IPS DF 6.9 (cell line): ENCODE data around the gene RABL3.
"Not testable (repeated sequence)": the region's sequence is repeated elsewhere in the genome, so short reads cannot be mapped to it uniquely, and the experiment has no call there.

Source experiments
- DNase-seq: peaks from one replicate; pipeline ENCODE4 v3.0.0-alpha.2; 2013; ENCODE audit warnings: low read depth, low spot score
- H3K27ac ChIP-seq: one replicate; pipeline ENCODE4 v1.5.1; 2013; ENCODE audit warnings: low read length, control low read depth
- H3K27me3 ChIP-seq: 2 replicates; pipeline ENCODE4 v1.6.1; 2013; ENCODE audit warnings: mild to moderate bottlenecking, low read length; ENCODE audit not compliant: control insufficient read depth, insufficient read depth
- H3K36me3 ChIP-seq: 2 replicates; pipeline ENCODE4 v1.6.1; 2013; ENCODE audit warnings: low read length; ENCODE audit not compliant: control insufficient read depth, insufficient read depth
- H3K4me1 ChIP-seq: 2 replicates; pipeline ENCODE4 v1.6.1; 2013; ENCODE audit warnings: low read length; ENCODE audit not compliant: control insufficient read depth, insufficient read depth
- H3K4me3 ChIP-seq: 2 replicates; pipeline ENCODE4 v1.5.1; 2013; ENCODE audit warnings: mild to moderate bottlenecking, low read length
- H3K9me3 ChIP-seq: 2 replicates; pipeline ENCODE4 v1.6.1; 2013; ENCODE audit warnings: low read length, inconsistent platforms; ENCODE audit not compliant: control insufficient read depth, insufficient read depth
- WGBS: extraction: QIAGEN DNeasy Blood & Tissue Kit; methylation state at CpG from one replicate; pipeline ENCODE4 v1.1.7; 2013; ENCODE audit warnings: mixed read lengths, missing lambda C conversion rate; ENCODE audit not compliant: insufficient read length, insufficient coverage; 5-methylcytosine and 5-hydroxymethylcytosine counted together

Gene RABL3, protein sequence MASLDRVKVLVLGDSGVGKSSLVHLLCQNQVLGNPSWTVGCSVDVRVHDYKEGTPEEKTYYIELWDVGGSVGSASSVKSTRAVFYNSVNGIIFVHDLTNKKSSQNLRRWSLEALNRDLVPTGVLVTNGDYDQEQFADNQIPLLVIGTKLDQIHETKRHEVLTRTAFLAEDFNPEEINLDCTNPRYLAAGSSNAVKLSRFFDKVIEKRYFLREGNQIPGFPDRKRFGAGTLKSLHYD

DNA sequence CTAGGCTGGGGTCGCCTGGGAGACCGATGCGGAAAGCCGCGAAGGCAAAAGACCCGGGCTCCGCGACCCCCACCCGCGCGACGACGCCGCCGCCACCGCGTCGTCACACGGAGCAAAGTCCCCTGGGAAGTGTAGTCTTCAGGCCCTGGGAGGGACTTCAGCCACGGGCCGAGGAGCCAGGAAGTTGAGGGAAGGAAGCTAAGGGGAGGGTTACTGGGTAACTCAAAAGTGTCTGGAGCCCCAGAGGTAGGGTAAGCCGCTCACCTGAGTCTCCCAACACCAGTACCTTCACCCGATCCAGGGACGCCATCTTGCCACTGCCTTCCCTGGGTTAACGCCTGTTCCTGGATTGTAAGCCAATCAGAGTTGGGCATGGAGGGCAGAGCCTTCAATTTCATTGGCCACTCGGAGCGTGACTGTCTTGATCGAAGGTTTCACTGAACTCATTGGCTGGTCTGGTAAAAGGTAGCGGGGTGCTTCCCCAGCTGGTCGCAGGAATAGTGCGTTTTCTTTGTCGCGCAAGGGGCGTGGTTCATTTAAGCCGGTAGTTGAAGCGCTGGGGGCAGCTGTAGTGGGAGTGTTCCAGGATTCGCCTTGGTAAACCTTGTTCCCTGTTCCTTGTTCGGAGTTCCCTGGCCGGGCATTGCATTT is at the start of gene RABL3, which contains the start of gene GTF2E1:
TSS of gene RABL3 (minus strand) at position 319 of the 651 bp plus-strand sequence. CDS start at position 310, 9 bp downstream.
TSS of gene GTF2E1 (plus strand) at position 547 of the 651 bp plus-strand sequence. CDS start 7,809 bp downstream, outside the sequence.
- Histone ChIP-seq H3K4me1 (0 out of 2 replicates have a peak, but pooled peaks cover 2% of the 10 kb centered on the region), H3K36me3 (no peaks in the 10 kb centered on the region), H3K27me3 (no peaks in the 10 kb centered on the region), H3K9me3 (0 out of 2 replicates have a peak, but pooled peaks cover 2% of the 10 kb centered on the region), H3K27ac (no peak within 1 kb of the TSS), H3K4me3 (peak within 1 kb of the TSS; percentile 88)
- no CpG with 5 or more reads among the region's 39 CpGs for WGBS
- peak; percentile 99 for DNase-seq

DNA sequence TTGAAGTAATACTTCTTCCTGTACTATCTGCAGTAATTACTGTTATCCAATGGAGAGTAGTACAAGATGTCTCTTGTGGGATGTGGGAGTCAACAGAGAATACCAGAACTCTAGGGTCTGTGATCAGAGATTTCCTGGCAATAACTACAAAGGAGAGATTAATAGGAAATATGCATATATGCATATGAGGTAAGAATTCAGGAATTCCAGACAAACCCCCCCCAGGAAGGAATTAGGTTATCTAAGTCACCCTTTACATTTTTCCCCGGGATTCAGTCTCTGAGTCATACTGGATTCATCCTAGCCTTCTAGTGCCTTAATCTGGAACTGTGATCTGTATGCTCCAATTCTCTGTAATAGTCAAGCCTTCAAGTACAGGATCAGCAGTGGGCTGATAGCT is 49.6 kb upstream of the RABL3 start:
- Histone ChIP-seq H3K27me3 (no peaks in the 10 kb centered on the region), H3K27ac (no peak overlapping the region), H3K36me3 (no peaks in the 10 kb centered on the region), H3K4me1 (no peaks in the 10 kb centered on the region), H3K4me3 (no peak overlapping the region), H3K9me3 (no peaks in the 10 kb centered on the region)
- no peak for DNase-seq
- no CpG with 5 or more reads among the region's 1 CpG for WGBS

DNA sequence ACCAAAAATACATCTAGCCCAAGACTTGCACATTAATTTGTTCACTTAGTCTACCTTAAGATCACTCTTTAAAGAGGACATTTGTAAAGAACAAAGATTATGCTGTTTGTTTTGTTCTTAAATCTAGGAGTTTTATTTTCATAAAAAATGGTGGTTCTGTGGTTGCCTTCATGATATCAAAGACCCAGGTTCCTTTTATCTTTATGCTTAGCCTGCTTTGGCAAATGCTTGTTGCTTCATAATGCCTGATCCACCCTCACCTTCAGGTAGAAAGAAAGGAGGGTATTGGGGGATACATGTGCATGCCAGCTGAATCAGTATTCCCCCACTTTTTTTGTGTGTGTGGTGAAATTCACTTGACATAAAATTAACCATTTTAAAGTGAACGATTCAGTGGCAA is 48.7 kb upstream of the RABL3 start:
- no peaks in the 10 kb centered on the region for H3K9me3 ChIP-seq
- no peaks in the 10 kb centered on the region for H3K27me3 ChIP-seq
- H3K36me3 ChIP-seq: no peaks in the 10 kb centered on the region
- H3K4me1 ChIP-seq: no peaks in the 10 kb centered on the region
- WGBS: no CpG with 5 or more reads among the region's 1 CpG
- no peak overlapping the region for H3K4me3 ChIP-seq
- no peak for DNase-seq
- no peak overlapping the region for H3K27ac ChIP-seq

DNA sequence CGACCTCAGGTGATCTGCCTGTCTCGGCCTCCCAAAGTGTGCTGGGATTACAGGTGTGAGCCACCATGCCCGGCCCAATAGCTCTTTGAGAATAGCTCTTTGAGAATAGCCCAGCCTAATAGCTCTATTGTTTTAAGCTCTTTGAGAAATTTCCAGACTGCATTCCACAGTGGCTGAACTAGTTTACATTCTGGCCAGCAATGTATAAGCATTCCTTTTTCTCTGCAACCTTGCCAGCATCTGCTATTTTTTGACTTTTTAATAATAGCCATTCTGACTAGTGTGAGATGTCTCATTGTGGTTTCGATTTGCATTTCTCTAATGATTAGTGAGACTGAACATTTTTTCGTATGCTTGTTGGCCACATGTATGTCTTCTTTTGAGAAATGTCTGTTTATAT is 43.5 kb upstream of the RABL3 start:
- H3K27ac ChIP-seq, H3K4me3 ChIP-seq: not testable (repeated sequence)
- WGBS: no CpG with 5 or more reads among the region's 5 CpGs

DNA sequence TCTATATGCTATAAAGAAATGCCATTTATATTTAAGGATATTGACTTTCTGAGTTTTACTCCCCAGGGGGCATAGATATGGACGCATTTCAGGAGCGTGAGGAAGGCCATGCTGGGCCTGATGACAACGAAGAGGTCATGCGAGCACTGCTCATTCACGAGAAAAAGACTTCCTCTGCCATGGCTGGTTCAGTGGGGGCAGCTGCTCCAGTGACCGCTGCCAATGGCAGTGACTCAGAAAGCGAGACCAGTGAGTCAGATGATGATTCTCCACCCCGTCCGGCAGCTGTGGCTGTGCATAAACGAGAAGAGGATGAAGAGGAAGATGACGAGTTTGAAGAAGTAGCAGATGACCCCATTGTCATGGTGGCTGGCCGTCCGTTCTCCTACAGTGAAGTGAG is 38.7 kb upstream of the RABL3 start:
- Histone ChIP-seq H3K9me3 (no peaks in the 10 kb centered on the region), H3K27me3 (no peaks in the 10 kb centered on the region), H3K27ac (no peak overlapping the region), H3K4me1 (no peaks in the 10 kb centered on the region), H3K4me3 (no peak overlapping the region), H3K36me3 (peaks cover 4% of the 10 kb centered on the region; the same call in 1 of the 2 replicates)
- WGBS: no CpG with 5 or more reads among the region's 13 CpGs
- DNase-seq: no peak

More for the DNA sequence above, 43.5 kb upstream of the RABL3 start:
- H3K9me3 ChIP-seq, H3K36me3 ChIP-seq, DNase-seq, H3K27me3 ChIP-seq, H3K4me1 ChIP-seq: not testable (repeated sequence)

DNA sequence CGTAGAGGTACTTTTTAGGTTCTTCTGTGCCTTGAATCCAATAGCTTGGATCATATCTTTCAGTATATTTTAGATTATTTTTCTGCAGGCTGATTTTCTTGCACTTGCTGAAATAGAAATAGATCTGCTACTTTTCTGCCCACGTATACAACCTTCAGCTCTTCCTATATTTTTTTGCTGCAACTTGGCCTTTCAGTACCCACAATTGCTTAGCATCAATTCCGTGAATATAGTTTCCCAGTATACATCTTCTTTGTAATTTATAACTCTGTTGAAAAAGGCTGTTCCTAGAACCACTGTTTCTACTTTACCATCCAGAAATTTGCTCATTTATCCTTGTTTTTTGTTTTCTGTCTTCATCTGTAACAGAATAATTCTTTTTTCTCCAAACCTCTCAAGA is 36.5 kb upstream of the RABL3 start:
- H3K4me1 ChIP-seq: no peaks in the 10 kb centered on the region
- no CpG with 5 or more reads among the region's 3 CpGs for WGBS
- no peak for DNase-seq
- H3K27me3 ChIP-seq: no peaks in the 10 kb centered on the region
- no peak overlapping the region for H3K4me3 ChIP-seq
- H3K36me3 ChIP-seq: peaks cover 4% of the 10 kb centered on the region; the same call in 1 of the 2 replicates
- no peak overlapping the region for H3K27ac ChIP-seq
- no peaks in the 10 kb centered on the region for H3K9me3 ChIP-seq

DNA sequence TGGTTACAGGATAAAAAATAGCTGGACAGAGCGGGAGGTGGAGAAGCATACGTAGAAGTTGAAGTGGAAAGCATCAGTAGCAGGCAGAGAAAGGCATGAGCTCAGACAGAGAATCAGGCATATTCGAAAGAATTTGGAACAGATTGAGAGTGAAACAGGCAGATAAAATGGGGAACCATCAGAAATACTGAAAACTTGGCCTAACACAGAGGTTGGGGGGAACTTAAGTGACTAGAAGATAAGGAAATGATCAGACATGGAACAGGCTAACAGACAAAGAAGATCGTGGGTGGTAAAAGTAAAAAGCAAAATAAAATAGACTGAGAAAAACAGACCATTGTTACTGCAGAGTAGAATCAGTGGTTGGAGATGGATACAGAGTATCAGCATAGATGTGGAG is 33.1 kb upstream of the RABL3 start:
- Histone ChIP-seq H3K4me3 (no peak overlapping the region), H3K27me3 (no peaks in the 10 kb centered on the region), H3K36me3 (no peaks in the 10 kb centered on the region), H3K4me1 (no peaks in the 10 kb centered on the region), H3K9me3 (no peaks in the 10 kb centered on the region), H3K27ac (no peak overlapping the region)
- no peak for DNase-seq
- no CpG with 5 or more reads among the region's 4 CpGs for WGBS

DNA sequence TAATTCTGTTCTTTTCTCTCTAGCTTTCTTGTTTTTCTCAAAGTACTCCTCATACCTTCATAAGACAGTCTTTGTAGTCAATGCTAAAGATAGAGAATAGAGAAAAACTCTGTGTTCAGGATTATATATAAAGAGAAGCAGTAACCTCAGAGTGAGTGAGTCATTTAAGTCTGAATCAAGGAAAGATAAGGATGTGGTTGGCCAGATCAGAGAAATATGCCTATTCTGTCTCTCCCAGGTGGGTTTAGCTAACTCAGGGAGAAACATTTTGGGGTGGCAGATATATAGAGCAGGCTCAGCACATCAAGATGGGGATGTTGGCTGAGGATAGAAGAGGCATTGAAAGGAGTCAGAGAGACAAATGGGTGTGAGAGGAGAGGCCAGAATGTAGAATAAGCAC is 31.6 kb upstream of the RABL3 start:
- H3K9me3 ChIP-seq: no peaks in the 10 kb centered on the region
- H3K36me3 ChIP-seq: no peaks in the 10 kb centered on the region
- H3K27ac ChIP-seq: no peak overlapping the region
- H3K4me3 ChIP-seq: no peak overlapping the region
- no peak for DNase-seq
- H3K4me1 ChIP-seq: no peaks in the 10 kb centered on the region
- no peaks in the 10 kb centered on the region for H3K27me3 ChIP-seq

DNA sequence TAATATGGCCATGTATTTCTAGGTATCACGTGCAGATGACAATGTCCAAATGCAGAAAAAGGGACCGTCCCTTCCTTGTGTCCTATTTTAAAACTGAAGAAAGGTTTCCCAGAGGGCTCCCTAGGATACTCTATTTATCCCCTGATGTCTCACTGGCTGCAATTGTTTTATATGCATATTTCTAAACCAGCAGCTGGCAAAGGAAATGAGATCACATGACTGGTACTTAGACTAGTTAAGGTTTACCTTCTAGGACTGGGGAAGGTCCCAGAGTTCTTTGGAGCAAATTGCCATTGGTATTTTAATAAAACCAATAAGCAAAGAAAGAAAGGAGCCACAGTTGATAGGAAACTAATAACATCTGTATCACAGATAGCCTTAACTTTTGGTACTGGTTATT is 29.8 kb upstream of the RABL3 start:
- no peak overlapping the region for H3K4me3 ChIP-seq
- WGBS: no CpG with 5 or more reads among the region's 2 CpGs
- no peak overlapping the region for H3K27ac ChIP-seq
- H3K27me3 ChIP-seq: no peaks in the 10 kb centered on the region
- H3K36me3 ChIP-seq: no peaks in the 10 kb centered on the region
- no peaks in the 10 kb centered on the region for H3K9me3 ChIP-seq
- DNase-seq: no peak
- H3K4me1 ChIP-seq: no peaks in the 10 kb centered on the region

DNA sequence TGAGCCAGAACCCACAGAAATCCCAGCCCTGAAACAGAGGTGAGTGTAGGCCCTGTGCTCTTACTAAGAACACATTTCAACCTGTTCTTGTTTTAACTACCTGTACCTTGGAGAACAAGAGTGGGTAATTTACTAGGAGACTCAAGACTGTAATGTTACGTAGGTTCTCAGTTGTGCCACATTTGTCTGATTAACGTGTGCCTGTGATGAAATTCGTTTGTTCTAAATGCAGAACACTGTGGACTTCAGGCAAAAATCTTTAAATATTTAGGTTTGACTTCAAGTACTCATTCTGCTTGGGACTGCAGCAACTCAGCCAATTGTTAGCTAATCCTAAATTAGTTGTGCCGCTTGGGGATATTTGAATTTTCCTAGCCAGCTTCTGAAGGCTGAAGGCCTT is 28.6 kb upstream of the RABL3 start:
- H3K27me3 ChIP-seq: no peaks in the 10 kb centered on the region
- H3K27ac ChIP-seq: no peak overlapping the region
- no peaks in the 10 kb centered on the region for H3K9me3 ChIP-seq
- no CpG with 5 or more reads among the region's 4 CpGs for WGBS
- H3K4me1 ChIP-seq: 0 out of 2 replicates have a peak, but pooled peaks cover 1% of the 10 kb centered on the region
- no peak overlapping the region for H3K4me3 ChIP-seq
- no peak for DNase-seq
- no peaks in the 10 kb centered on the region for H3K36me3 ChIP-seq

DNA sequence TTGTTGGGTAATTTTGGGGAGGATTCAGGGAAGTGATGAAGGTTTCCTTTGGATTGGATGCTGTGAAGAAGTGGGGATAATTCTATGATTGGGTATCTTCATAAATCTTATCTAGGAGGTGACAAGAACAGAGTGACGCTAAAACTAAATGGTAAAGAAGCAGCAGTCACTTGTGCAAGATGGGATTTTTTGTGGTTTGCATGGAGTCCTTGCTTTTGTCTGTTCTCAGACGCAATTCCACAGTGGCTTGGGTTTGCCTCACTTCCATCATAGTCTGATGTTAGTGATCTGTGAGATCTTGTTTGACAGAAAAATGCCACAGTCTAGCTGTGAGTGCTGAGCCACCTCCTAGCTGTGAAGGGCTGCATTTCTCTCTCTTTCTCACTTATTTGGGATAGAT is 27.1 kb upstream of the RABL3 start:
- H3K4me1 ChIP-seq: 0 out of 2 replicates have a peak, but pooled peaks cover 1% of the 10 kb centered on the region
- H3K27ac ChIP-seq: no peak overlapping the region
- DNase-seq: no peak
- no peak overlapping the region for H3K4me3 ChIP-seq
- no peaks in the 10 kb centered on the region for H3K27me3 ChIP-seq
- WGBS: no CpG with 5 or more reads among the region's 2 CpGs
- H3K9me3 ChIP-seq: no peaks in the 10 kb centered on the region
- no peaks in the 10 kb centered on the region for H3K36me3 ChIP-seq
